Activated T-cell treated with anti-CD3 and anti-CD28 coated beads for 48 hours (primary cell): ENCODE data around the gene CALD1.
A peak's percentile ranks its signal among the peaks of the same experiment; 100 is the strongest.

Source experiments
- DNase-seq: peaks from one replicate; pipeline ENCODE4 v3.0.0-alpha.2; 2020; ENCODE audit warnings: low read depth

Gene CALD1, protein sequence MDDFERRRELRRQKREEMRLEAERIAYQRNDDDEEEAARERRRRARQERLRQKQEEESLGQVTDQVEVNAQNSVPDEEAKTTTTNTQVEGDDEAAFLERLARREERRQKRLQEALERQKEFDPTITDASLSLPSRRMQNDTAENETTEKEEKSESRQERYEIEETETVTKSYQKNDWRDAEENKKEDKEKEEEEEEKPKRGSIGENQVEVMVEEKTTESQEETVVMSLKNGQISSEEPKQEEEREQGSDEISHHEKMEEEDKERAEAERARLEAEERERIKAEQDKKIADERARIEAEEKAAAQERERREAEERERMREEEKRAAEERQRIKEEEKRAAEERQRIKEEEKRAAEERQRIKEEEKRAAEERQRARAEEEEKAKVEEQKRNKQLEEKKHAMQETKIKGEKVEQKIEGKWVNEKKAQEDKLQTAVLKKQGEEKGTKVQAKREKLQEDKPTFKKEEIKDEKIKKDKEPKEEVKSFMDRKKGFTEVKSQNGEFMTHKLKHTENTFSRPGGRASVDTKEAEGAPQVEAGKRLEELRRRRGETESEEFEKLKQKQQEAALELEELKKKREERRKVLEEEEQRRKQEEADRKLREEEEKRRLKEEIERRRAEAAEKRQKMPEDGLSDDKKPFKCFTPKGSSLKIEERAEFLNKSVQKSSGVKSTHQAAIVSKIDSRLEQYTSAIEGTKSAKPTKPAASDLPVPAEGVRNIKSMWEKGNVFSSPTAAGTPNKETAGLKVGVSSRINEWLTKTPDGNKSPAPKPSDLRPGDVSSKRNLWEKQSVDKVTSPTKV

DNA sequence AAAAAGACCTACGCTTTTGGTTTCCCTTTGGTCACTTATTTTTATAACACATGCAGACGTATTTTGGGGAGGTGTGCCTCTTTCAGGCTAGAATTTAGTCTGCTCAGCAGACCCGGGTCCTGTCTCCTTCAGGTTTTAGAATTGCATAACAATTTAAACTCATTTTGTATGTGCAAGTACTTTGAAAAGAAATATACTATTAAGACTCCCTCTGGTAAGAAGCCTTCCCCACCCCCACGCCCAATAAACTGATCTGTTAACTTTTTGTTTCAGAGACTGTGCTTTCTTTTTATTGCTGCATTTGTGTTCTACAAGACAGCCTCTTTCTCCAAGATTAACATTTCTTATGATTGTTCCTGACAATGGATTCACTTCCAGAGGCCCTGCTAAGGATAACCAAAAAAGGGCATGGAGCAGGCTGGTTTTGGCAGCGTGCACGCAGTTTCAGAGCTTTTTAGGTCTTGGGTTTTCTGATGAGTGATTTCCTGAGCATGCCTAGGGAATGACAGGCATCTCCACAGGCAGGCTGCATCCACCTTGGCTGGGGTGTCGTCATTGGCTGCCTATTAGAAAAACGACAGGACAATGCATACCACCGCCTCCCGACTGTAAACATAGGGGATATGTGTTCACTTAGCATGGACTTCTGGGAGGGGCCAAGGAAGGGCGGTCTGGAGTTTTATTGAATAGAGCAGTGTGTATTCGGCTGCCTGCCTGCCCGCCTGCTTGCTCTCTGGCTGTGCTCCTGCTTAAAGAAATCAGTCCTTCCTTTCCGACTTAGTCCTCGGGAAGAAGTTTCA is at the start of gene CALD1:
CALD1 (plus strand) TSS at position 694 of the 800 bp plus-strand sequence. CDS start 88,100 bp downstream, outside the sequence.
- no peak for DNase-seq

DNA sequence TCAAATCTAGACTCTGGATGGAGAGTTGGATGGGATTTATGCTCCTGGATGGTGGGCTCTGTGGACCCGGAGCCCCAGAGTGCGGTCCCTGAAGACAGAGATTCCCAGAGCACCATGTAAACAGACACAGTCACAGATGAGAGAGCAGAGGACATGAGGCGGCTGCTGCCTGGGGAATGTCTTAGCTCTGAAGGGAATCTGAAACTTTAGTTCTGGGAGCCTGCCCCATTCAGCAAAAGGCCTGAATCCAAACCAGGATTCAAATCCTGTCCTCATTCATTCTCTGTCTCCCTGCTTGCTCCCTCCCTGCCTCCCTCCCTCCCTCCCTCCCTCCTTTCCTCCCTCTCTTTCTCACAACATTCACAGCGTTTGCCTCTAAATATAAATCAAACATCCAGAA is 49.5 kb upstream of the CALD1 start:
- DNase-seq: no peak

DNA sequence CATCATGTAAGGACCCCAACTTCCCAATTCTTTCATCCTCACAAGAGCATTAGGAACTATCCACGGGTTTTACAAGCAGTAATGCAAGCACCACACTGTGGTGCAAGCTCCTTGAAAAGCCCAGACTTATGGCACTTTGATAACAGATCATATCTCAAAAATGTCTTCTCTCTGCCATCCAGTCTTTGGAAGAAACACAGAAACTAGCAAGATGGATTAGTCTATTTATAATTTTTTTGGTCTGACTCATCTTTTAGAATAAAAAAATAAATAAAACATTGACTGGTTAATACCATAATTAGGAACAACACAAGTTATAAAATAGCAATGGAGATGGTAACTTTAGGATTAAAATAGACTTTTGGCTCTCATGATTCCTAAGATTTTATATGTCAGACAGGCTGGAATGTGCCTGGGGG is 49.0 kb upstream of the CALD1 start:
- DNase-seq: no peak

DNA sequence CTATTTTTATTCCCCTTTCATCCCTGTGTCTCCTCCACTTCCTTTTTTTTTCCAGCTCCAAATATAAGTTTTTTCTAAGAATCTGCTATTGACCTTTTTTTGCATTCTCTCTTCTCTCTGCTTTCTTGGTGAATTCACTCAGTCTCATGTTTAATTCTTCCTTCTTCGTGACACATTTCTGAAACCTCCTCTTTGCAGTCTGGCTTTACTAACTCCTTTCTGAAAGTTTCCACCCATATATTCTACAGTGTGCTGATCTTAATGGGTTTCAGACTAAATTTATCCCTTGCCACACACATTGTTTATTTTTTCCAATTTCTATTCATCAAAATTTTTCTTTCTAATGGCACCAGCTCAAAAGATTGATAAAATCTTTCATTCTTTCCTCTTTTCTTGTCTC is 47.8 kb upstream of the CALD1 start:
- DNase-seq: no peak

DNA sequence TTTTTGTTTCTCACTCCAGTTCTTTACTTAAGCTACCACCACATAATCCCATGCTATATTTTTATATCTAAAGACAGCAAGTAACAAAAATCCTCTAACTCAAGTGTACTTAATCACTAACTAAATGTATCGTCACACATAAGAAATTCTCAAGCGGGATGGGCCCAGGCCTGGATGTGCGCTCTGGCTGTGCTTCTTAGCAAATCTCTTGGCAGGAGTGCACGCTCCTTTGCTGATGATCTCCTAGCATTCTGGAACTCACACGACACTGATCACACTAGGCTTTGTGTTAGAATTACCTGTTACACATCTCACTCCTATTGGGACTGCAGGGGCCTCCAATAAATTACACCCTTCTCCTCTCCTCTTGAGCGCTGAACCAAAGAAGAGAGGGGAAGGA is 46.7 kb upstream of the CALD1 start:
- DNase-seq: no peak

DNA sequence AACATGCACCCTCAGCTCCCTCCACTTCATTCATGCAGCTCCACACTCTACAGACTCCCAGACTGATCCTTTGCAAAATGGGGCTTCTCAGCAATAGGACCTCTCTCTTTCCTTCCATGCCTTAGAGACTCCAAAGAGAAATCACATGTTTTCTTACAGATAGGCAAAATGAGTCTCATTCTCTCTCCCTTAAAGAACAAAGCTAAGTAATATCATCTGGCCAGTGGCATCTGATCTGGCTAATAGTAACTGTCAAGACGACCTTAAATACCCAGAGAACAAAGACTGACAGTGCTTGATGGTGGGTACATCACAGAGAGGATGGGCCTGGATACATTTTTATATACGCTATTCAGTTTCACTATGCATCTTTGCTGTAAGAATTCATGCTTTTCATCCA is 43.1 kb upstream of the CALD1 start:
- DNase-seq: no peak

DNA sequence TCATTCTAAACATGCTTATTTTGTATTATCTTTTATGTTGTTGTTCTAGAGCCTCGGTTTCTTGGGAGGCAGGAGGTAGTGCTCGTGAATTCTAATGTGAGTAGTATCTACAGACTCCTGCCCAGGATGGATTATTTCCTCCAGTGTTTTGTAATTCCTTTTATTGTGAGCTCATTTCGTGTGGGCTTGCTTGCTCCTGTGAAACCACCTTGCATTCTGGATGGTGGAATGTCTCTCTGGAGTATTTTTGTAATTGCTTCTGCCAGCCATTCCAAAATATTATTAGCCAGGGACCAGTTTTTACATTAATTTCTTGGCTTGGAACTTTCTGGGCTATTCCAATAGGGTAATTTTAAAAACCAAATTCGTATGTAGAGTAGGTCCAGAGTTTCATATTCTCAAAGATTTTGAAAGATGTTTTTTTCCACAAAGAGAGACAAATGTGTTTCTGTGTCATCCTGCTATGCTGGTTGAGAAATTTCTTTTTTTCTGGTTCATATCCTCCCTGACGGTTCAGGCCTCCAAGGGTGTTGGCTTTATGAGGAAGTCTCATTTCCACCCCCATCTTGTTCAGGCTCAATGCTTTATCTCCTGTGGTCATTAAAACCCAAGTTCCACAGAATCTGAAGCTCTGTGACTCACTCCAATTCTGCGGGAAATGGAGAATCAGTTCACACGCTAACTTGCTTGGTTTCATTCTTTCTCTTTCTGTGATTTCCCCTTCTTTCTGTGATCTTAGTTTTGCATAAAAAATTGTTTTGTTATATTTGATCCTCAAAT is 41.7 kb upstream of the CALD1 start:
- peak; percentile 15 for DNase-seq

DNA sequence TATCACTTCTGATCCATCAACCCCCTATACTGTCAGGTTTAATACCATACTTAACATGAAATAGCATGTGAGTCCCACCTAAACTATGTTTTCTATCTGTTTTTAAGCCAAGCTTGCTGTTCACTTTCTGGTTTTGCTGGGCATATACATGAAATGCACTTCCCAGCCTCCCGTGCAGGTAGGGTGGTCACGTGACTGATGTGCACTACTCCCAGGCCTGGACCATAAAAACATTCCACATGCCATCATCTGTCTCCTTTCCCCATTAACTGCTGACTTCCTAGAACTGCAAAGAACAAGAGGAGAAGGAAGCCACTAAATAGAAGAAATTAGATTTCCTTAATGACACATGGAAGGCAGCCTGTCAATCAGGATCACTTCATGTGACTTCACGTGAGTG is 40.1 kb upstream of the CALD1 start:
- DNase-seq: no peak

DNA sequence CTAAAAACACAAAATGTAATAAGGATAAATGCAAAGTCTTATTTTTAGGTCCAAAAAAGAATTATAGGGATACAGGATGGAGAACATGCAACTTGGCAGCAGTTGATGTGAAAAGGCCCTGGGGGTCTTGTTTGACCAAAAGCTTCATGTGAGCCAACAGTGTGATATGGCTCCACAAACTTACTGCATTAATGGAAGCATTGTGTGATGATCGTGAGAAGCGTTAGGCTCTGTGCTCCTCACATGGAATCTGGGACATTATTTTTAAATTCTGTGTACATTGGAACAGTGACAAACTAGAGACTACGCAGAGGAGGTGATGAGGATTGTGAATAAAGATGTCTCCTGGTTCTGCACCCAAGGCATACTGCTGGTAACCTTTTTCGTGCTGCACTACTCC is 39.1 kb upstream of the CALD1 start:
- no peak for DNase-seq

DNA sequence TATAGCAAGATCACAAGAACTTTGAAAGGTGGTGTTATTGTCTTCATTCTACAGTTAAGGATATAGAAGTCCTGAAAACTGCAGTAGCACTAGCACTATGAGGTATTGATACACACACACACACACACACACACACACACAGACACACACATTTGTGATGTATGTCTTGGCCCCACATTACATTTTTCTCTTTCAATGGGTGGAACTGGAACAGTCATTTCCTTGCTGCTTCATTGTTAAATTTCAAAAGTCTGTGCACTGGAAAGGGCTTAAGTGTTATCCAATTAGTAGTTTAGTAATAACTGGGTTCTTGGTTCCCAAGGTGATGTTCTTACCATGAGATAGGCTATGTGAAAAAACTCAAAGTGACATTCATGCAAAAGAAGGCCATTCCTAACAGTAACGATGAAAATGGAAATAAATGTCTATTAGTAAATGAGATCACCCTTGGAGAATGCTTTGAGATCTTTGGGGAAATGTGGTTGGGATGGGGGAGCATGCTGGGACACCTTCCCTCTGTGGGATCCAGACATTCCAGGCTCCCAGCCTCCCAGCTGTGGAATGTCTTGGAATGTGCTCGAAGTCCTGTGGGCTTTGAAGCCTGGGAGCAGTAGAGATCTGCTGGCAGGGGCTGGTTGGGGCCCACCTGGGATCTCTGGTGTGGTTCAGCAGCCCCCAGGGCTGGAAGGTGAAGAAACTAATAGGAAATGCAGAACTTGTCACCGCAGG is 37.4 kb upstream of the CALD1 start:
- DNase-seq: no peak

DNA sequence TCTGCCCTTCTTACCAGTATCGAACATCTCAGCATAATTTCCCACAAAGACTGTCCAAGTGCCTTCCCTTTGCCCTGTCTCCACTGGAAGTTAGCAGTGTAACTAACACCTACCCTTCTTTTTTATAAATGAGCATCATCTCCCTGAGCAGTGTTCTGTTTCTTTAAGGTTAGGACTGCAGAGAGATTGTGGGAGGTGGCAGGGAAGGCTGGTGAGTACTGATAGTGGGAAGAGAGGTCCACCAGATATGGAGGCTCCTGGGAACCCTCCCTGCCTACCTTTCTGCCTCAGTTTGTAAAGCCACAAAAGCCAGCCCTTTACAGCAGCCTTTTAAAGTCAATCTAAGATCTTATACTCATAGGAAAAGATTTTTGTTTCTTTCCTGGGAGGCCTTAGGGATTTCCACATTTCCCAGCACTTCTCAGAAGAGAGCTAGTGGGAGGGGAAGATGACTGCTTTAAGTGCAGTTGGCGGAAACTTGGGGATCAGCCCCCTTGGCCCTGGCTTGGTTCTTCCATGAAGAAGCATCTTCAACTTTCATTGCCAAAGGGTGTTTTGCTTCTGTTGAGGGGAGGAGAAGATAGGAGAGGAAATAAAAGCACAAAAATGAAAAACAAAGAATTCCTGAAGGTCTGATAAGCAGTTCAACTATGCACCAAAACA is 36.6 kb upstream of the CALD1 start:
- DNase-seq: no peak

DNA sequence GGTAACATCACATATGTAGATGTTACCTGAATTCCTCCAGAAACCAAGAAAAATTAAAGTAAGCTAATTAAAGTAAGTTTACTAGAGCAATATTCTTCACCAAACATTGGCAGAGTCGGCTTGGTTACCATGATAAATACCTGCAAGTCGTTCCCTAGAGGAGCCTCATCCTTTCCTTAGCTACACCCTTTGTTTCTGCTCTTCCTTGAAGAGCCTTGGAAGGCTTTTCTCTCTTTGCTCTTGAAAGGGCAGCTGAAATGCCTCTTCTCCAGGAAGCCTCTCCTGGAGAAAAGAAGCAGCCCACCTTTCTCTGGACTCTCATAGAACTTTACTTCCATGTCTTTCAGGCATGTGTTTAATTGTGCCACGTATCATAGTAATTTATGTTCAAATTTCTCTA is 34.9 kb upstream of the CALD1 start:
- no peak for DNase-seq

DNA sequence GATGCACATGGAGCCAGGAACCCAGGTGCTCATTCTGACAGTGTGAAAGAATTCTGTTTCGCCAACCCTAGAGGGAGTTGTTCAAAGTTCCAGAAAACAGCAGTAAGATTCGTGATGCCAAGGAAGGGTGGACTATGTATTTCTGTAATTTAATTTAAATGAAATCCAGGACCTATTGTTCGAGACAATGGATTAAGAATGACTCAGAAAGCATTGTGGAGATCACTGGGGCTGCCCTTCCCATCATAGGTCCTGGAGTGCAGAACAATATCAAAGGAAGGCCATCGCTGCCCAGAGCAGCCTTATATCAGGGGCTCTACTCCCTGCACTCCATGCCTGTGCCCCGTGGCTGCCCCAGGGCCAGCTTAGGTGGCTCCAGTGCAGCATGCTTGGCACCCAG is 32.1 kb upstream of the CALD1 start:
- DNase-seq: no peak

DNA sequence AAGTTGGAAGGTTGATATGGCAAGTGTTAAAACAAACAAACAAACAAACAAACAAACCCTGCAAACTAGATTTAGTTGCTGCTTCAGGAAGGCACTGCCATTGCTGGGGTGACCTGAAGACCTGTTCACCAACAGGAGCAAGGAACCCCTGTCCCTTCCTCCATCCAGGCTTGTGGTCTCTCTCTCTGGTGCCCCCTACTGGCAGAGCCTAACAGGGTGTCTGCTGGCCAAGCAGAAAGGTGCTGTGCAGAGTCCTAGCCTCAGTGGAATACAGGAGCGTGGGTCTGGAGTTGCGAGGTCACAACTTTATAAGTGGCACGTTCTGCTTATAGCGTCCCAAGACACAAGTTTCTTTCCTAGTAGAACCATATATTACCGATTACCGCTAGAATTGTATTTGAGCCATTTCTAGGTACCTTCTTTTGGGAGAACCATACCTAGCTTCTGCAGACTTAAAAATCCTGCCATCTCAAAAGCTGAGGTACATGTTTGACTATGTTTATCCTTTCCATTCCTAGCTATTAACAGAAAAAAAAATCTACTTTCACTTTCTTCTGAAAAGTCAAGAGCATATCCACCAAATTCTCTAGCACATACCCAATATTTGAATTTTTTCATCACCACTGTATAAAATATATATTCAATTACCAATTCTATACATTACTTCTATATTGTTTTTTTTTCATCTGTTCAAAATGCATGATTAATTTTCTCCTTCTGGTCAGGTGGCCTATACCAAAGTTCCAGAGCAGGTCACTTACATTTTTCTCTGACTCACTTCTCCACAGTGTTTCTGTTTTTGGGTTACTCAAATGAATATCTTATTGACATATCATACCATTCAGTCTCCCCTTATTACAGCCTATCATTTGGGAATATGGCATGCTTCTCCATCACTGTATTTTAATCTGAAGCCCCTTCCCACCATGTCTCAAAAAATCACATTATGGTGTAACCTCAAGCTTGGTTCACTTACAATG is 29.1 kb upstream of the CALD1 start:
- DNase-seq: peak; percentile 60

DNA sequence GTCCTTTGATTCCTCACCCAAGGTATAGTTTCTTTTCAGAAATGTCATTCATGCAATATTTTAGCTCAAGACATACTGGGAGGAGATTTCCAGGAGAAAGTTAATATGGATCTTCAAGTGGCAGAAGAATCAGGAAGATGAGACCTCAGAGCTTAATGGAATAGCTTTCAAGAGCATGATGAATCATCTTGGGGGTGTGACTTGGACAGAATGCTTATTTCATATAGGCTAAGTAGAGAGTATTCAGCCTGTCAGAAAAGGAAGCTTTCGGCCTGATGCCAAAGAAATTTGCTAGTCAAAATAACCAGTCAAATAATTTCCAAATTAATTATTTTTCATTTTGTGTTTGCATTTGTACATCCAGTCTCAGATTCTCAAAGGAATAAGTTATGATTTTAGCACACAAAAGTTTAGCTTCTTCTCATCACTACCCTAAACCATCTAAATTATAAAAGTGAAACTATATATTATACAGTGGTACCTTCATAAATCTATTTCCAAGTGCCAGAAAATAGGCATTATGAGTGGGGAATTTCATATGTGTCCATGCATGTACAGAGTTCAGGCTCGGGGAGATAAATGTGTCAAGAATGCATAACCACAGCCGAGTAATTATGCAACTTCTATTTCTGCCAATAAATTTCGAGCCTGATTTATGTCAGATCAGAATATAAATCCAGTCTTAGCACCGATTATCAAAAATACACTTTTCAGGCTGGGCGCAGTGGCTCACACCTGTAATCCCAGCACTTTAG is 27.3 kb upstream of the CALD1 start:
- no peak for DNase-seq

DNA sequence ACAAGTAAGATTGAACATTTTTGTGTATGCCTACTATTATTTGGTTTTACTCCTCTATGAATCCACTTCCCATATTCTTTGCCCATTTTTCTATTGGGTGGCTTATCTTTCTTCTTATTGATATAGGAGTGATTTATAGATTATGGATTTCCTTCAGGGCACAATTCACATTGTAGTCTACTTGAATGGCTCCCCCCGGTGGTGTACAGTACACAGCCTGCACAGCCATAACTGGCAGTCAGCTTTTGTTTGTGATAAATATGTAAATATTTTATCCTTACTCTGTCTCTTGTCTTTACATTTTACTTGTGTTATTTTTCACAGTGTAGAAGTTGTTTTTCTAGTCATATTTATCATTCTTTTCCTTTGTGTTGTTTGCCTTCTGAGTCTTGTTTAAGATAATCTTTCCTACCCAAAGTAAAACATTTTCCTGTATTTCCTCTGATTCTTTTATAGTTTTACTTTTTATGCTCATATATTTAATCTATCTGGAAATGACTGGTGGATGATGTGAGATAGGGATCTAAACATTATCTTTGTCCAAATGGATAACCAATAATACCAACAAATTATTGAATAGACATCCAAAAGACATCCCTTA is 23.9 kb upstream of the CALD1 start:
- peak; percentile 21 for DNase-seq

DNA sequence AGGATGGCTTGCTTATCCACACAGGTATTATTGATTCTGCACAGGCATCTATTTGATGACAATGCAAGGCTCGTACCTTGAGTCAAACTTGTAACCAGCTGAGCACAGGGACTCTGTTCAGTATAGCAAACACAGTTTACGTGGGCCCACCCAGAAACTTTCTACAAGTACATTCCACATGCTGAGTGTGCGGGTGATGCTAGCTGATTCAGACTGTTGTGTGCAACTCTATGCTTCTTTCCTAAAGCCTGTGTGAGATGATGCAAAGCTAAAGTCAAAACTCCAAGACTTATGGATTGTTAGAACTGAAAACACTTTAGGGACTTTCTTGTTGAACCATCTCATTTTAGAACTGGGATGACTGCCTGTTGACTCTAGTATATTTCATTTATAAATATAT is 21.5 kb upstream of the CALD1 start:
- no peak for DNase-seq

DNA sequence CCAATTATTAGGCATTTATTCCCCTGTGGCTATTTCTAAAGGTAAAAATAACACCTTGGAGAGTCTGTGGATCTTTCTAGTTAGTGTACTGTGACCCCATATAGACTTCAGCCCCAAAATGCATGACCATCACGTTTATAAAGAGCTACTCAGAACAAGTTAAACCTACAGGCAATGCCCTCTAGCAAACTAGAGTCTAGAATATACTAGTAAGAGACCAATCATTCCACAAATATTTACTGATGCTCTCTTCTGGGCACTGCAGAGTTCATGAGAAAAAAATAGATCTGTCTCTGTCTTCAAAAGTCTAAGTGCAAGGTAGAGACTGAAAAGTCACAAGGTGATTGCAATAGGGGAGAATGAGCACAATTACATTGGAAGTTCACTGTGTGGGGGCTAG is 20.5 kb upstream of the CALD1 start:
- no peak for DNase-seq
